IMR-90 (cell line): Measurements from ENCODE around the gene RHBDF2. TPM values are rescaled to one million over a fixed set of nuclear protein-coding genes. Genes with fewer than 3 reads are reported as not detected.

ENCODE experiments used
- ATAC-seq: fragments of 200-7000 bp; cut with Tn5 transposase; 2 replicates; pipeline ENCODE4 v1.9.1; 2020; ENCODE audit warnings: low read depth, mild to moderate bottlenecking, moderate library complexity
- BruUV-seq: library from RNA; stranded (reverse); fragments of 400-500 nt; replicated peaks from 2 replicates; lab custom pipeline; 2021; lab: Mats Ljungman, UMichigan
- CTCF ChIA-PET: fragments of 300-600 bp; formaldehyde crosslinking; extraction: SDS; loops from one replicate; lab custom pipeline; 2021; ENCODE audit warnings: antibody characterized with exemption; lab: Yijun Ruan, JAX
- POLR2A ChIA-PET: fragments of 300-600 bp; sonication (Branson Sonifier 250); formaldehyde crosslinking; loops from one replicate; lab custom pipeline; 2022; ENCODE audit warnings: antibody characterized with exemption; ENCODE audit not compliant: unreplicated experiment; lab: Charles Lee
- DNase-seq: peaks from one replicate; pipeline ENCODE4 v3.0.0; 2013
- H2AFZ ChIP-seq: replicated peaks from 2 replicates; pipeline ENCODE3; 2013; ENCODE audit warnings: low read length, mild to moderate bottlenecking; ENCODE audit not compliant: poor library complexity
- H2AK5ac ChIP-seq: 2 replicates; pipeline ENCODE4 v1.6.1; 2013; ENCODE audit warnings: low read depth, low read length, inconsistent platforms
- H2AK9ac ChIP-seq: replicated peaks from 2 replicates; pipeline ENCODE3; 2013; ENCODE audit warnings: mild to moderate bottlenecking, low read depth, low read length, moderate library complexity; ENCODE audit not compliant: poor library complexity
- H2BK120ac ChIP-seq: 2 replicates; pipeline ENCODE4 v1.6.1; 2013; ENCODE audit warnings: low read depth, low read length, inconsistent platforms
- H2BK15ac ChIP-seq: 3 replicates; pipeline ENCODE4 v1.6.1; 2013; ENCODE audit warnings: low read depth, low read length, inconsistent platforms
- H2BK20ac ChIP-seq: 2 replicates; pipeline ENCODE4 v1.6.1; 2013; ENCODE audit warnings: low read depth, mild to moderate bottlenecking, inconsistent platforms, low read length, moderate library complexity
- H2BK5ac ChIP-seq: 2 replicates; pipeline ENCODE4 v1.6.1; 2013; ENCODE audit warnings: mild to moderate bottlenecking, low read depth, low read length, inconsistent platforms; ENCODE audit not compliant: poor library complexity, severe bottlenecking
- H3K14ac ChIP-seq: replicated peaks from 2 replicates; pipeline ENCODE4 v1.6.1; 2013; ENCODE audit warnings: low read depth, low read length, inconsistent platforms
- H3K18ac ChIP-seq: 2 replicates; pipeline ENCODE4 v1.6.1; 2013; ENCODE audit warnings: low read depth, low read length, control low read depth
- H3K23ac ChIP-seq: 2 replicates; pipeline ENCODE4 v1.6.1; 2013; ENCODE audit warnings: low read depth, low read length, inconsistent platforms
- H3K27ac ChIP-seq: 2 replicates; pipeline ENCODE4 v1.5.1; 2013; ENCODE audit warnings: mild to moderate bottlenecking, control low read depth, low read length; ENCODE audit not compliant: insufficient read depth
- H3K27me3 ChIP-seq: 2 replicates; pipeline ENCODE4 v1.6.1; 2013; ENCODE audit warnings: low read length; ENCODE audit not compliant: control insufficient read depth, insufficient read depth
- H3K36me3 ChIP-seq: 2 replicates; pipeline ENCODE4 v1.6.1; 2013; ENCODE audit warnings: low read length, mixed read lengths; ENCODE audit not compliant: control insufficient read depth, insufficient read depth
- H3K4ac ChIP-seq: 2 replicates; pipeline ENCODE4 v1.6.1; 2013; ENCODE audit warnings: low read depth, low read length, inconsistent platforms
- H3K4me1 ChIP-seq: 2 replicates; pipeline ENCODE4 v1.6.1; 2013; ENCODE audit warnings: low read length, mixed read lengths; ENCODE audit not compliant: control insufficient read depth, insufficient read depth
- H3K4me2 ChIP-seq: 2 replicates; pipeline ENCODE4 v1.6.1; 2013; ENCODE audit warnings: low read depth, mild to moderate bottlenecking, control low read depth, low read length, moderate library complexity
- H3K4me3 ChIP-seq: 2 replicates; pipeline ENCODE4 v1.5.1; 2013; ENCODE audit warnings: low read depth, mild to moderate bottlenecking, control low read depth, low read length, moderate library complexity; ENCODE audit not compliant: insufficient read depth
- H3K56ac ChIP-seq: 2 replicates; pipeline ENCODE4 v1.6.1; 2013; ENCODE audit warnings: low read length, inconsistent platforms; ENCODE audit not compliant: insufficient read depth; ENCODE audit errors: extremely low read depth
- H3K79me1 ChIP-seq, 2 experiments: 2 replicates each; pipeline ENCODE4 v1.6.1; 2013; ENCODE audit warnings: low read length in 2 of 2, inconsistent platforms in 1 of 2, low read depth in 1 of 2
- H3K9ac ChIP-seq: 2 replicates; pipeline ENCODE4 v1.6.1; 2013; ENCODE audit warnings: low read depth, low read length, control low read depth
- H3K9me1 ChIP-seq: 2 replicates; pipeline ENCODE4 v1.6.1; 2013; ENCODE audit warnings: low read length, inconsistent platforms; ENCODE audit not compliant: insufficient read depth
- H3K9me3 ChIP-seq: 2 replicates; pipeline ENCODE4 v1.6.1; 2013; ENCODE audit warnings: low read length; ENCODE audit not compliant: control insufficient read depth, insufficient read depth
- H4K20me1 ChIP-seq: 2 replicates; pipeline ENCODE4 v1.6.1; 2013; ENCODE audit warnings: low read length, inconsistent platforms; ENCODE audit not compliant: insufficient read depth
- H4K5ac ChIP-seq: 2 replicates; pipeline ENCODE4 v1.6.1; 2013; ENCODE audit warnings: mild to moderate bottlenecking, low read depth, low read length, control low read depth
- H4K8ac ChIP-seq, 2 experiments: 2 replicates each; pipeline ENCODE4 v1.6.1; 2013; ENCODE audit warnings: low read depth in 2 of 2, low read length in 2 of 2, control low read depth in 1 of 2, inconsistent platforms in 1 of 2
- H4K91ac ChIP-seq: 2 replicates; pipeline ENCODE4 v1.6.1; 2013; ENCODE audit warnings: low read depth, low read length, inconsistent platforms; ENCODE audit not compliant: insufficient read depth
- CEBPB ChIP-seq: IDR thresholded peaks from 2 replicates; pipeline ENCODE4 v1.6.1; 2012; ENCODE audit warnings: low read depth, low read length, improper control_type of control experiment
- MAZ ChIP-seq: IDR thresholded peaks from 2 replicates; pipeline ENCODE4 v1.6.1; 2012; ENCODE audit warnings: low read depth, mild to moderate bottlenecking, low read length, improper control_type of control experiment, moderate library complexity, borderline replicate concordance
- POLR2A ChIP-seq: IDR thresholded peaks from 2 replicates; pipeline ENCODE4 v1.6.1; 2012; ENCODE audit warnings: mild to moderate bottlenecking, low read depth, low read length
- RCOR1 ChIP-seq: IDR thresholded peaks from 2 replicates; pipeline ENCODE4 v1.6.1; 2012; ENCODE audit warnings: mild to moderate bottlenecking, low read length, improper control_type of control experiment; ENCODE audit not compliant: insufficient replicate concordance
- WGBS, 2 experiments: methylation state at CpG; one replicate each; pipeline versions ENCODE4 v1.1.5 to v1.1.7; 2013; ENCODE audit warnings: missing lambda C conversion rate in 2 of 2; ENCODE audit not compliant: insufficient read length in 1 of 2; ENCODE audit errors: extremely low coverage in 2 of 2; 5-methylcytosine and 5-hydroxymethylcytosine counted together
- dilution Hi-C: fragments of 300-500 bp; cut with HindIII; formaldehyde crosslinking; loops from one replicate; pipeline ENCODE4 v1.14.3; 2018; ENCODE audit warnings: low sequenced_read_pairs; ENCODE audit not compliant: unreplicated experiment
- in situ Hi-C: fragments of 300-500 bp; cut with MboI; formaldehyde crosslinking; loops from 3 replicates; pipeline ENCODE4 v1.14.3; 2019; ENCODE audit warnings: low sequenced_read_pairs, inconsistent platforms, mixed read lengths
- intact Hi-C: fragments of 100-400 bp; cut with micrococcal nuclease; formaldehyde crosslinking; loops from 2 replicates; pipeline ENCODE4 v1.10.0; 2022
- polyA plus RNA-seq, 3 experiments: library from polyadenylated mRNA; depleted of rRNA; stranded (reverse); fragments of >200 nt; gene quantifications; 2 replicates each; pipeline ENCODE4 v1.2.3, GENCODE V29; 2012; ENCODE audit warnings: low replicate concordance in 1 of 3
- total RNA-seq: library from RNA; depleted of rRNA; stranded (reverse); fragments of >200 nt; gene quantifications from 2 replicates; pipeline ENCODE4 v1.2.3, GENCODE V29; 2012
- TF ChIP-seq, protein P1 (sequence below): fragments of 150-350 bp; IDR thresholded peaks from 2 replicates; pipeline ENCODE4 v1.6.1; 2017; ENCODE audit warnings: mild to moderate bottlenecking, antibody characterized with exemption, low read length, low read depth

RHBDF2 gene
- total and polyA plus RNA-seq, 2 of the 4 experiments (the other 2 are of a cell fraction): 1.3 to 8.3 TPM

DNA sequence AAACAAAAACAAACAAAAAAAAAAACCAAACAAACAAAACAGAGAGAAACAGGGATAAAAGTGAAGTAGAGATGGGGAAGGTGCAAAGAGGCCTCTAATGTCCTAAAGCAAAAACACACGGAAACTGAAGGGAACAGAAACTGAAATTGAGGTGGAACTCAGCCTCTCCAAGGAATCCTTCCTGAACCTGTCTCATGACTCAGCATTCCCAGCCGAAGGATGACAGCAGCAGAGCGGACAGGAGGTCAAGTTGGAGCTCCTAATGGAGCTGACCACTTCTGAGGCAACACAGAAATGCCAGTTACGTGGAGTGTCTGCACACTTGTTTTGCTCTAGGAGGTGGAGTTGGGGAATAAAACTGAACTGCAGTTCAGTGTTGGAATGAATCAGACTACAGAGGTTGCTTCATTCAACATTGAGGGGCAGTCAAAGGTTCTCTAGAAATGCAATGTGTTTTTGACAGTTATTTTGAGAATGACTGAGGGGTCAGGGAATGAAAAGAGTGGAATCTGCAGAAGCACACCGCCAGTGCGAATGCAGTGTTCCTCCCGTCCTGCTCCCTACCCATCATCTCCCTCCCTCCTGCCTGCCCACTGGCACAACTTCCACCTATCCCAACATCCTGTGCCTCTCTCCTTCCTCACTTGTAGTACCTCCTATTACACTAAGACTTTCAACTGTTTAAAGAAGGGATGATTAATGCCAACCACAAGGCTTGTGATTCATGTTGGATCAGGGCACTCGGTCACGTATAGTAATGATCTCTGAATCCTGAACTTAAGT lies 54.6 kb downstream of the RHBDF2 start (continued):
- TF ChIP-seq MAZ: 0 out of 2 replicates have a peak, but pooled peaks have one; percentile 11
- TF ChIP-seq RCOR1: no peak

DNA sequence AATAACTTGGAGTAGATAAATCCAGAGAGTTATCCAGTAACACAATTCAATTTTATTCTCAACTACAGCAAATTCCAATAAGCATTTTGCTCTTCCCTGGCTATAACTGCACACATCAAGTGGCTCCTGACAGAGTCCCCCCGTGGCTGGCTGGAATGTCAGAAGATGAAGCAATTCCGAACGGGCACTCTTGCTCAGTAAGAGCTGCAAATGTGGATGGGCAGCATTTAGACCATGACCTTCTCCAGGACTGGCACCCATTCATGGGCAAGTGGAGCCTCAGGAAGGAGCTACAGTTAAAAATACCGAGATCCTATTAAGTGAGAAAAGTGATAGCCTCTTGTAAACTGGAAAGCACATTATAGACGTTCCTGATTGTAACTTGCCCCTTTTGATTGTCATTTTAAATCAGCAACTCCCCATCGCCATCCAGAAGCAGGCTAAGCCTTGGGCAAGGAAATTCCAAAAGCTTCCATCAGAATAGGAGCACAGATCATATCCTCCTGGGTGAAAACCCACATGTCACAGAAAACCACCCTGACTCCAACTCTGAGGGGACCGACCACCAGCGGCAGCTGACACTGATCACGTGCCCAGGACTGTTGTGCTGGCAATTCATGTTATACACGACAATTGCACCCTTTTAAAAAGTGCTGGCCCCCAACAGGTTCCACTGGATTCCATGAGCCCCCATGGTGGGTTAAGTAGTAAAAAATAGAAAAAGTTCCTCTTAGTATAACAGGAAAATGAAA lies 55.4 kb downstream of the RHBDF2 start:
- H3K4me1 ChIP-seq: peaks cover 45% of the 10 kb centered on the region
- peak overlapping the region; percentile 65 for H2BK120ac ChIP-seq
- peak overlapping the region; percentile 42 for H3K27ac ChIP-seq
- no peaks in the 10 kb centered on the region for H3K27me3 ChIP-seq
- peaks cover 86% of the 10 kb centered on the region for H4K20me1 ChIP-seq
- POLR2A ChIA-PET: interaction anchor here (0.5 kb wide), 1 partner anchor 42 kb away, joined by 3 read pairs; no protein-coding TSS in a partner anchor
- H3K79me1 ChIP-seq: peaks cover 35 to 94% of the 10 kb centered on the region in 2 experiments
- H3K9ac ChIP-seq: peak overlapping the region; percentile 22; the same call in 1 of the 2 replicates
- H3K56ac ChIP-seq: no peak overlapping the region
- intact Hi-C loops (no loop called here), dilution Hi-C loops (no loop called here), in situ Hi-C loops (no loop called here)
- H3K23ac ChIP-seq: peak overlapping the region; percentile 41
- H3K36me3 ChIP-seq: no peaks in the 10 kb centered on the region
- peak overlapping the region; percentile 58 for H2AK9ac ChIP-seq
- DNase-seq: no peak
- no peak overlapping the region for H3K4me3 ChIP-seq
- peak overlapping the region; percentile 74 for H2BK5ac ChIP-seq
- H4K5ac ChIP-seq: peak overlapping the region; percentile 3; the same call in 1 of the 2 replicates
- WGBS, 2 experiments: 71% methylated on average over 4 of the region's 10 CpGs; no CpG with 5 or more reads in 1 of the 2 experiments
- H2BK20ac ChIP-seq: peak overlapping the region; percentile 80
- CTCF ChIA-PET: interaction anchor here (0.6 to 2.4 kb wide), 2 partner anchors 48 to 1012 kb away, joined by 4 to 8 read pairs; no protein-coding TSS in a partner anchor
- H3K18ac ChIP-seq: peak overlapping the region; percentile 36; the same call in 1 of the 2 replicates
- TF ChIP-seq, protein P1, sequence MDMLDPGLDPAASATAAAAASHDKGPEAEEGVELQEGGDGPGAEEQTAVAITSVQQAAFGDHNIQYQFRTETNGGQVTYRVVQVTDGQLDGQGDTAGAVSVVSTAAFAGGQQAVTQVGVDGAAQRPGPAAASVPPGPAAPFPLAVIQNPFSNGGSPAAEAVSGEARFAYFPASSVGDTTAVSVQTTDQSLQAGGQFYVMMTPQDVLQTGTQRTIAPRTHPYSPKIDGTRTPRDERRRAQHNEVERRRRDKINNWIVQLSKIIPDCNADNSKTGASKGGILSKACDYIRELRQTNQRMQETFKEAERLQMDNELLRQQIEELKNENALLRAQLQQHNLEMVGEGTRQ: peak; percentile 61; the same call in 1 of the 2 replicates
- no peak for TF ChIP-seq CEBPB
- TF ChIP-seq POLR2A: no peak
- peak overlapping the region; percentile 57 for H3K4ac ChIP-seq
- peaks cover 52% of the 10 kb centered on the region for H3K9me1 ChIP-seq
- H4K8ac ChIP-seq: no peak overlapping the region; a peak in 1 of 4 replicates
- peak overlapping the region; percentile 60 for H4K91ac ChIP-seq
- H2AFZ ChIP-seq: no peak overlapping the region
- H3K9me3 ChIP-seq: no peaks in the 10 kb centered on the region
- no TSS peak for BruUV-seq
- peak overlapping the region; percentile 14 for H3K14ac ChIP-seq
- peak overlapping the region; percentile 77 for H3K4me2 ChIP-seq
- H2AK5ac ChIP-seq: peak overlapping the region; percentile 54
- peak overlapping the region; percentile 2; the same call in 1 of the 3 replicates for H2BK15ac ChIP-seq
- no peak for ATAC-seq
